GM12878 (cell line): ENCODE data around the gene FAM120B. TPM values are rescaled to one million over a fixed set of nuclear protein-coding genes. Genes with fewer than 3 reads are reported as not detected.

Experiments
- ATAC-seq: fragments of 200-7000 bp; cut with Tn5 transposase; 3 replicates; pipeline ENCODE4 v1.9.1; 2020; ENCODE audit warnings: mild to moderate bottlenecking, moderate library complexity
- BruUV-seq: library from RNA; stranded (reverse); fragments of 400-500 nt; replicated peaks from 2 replicates; lab custom pipeline; 2021; lab: Mats Ljungman, UMichigan
- CTCF ChIA-PET: fragments of 300-600 bp; sonication (Branson Sonifier 250); formaldehyde crosslinking; extraction: SDS; loops from one replicate; lab custom pipeline; 2021; ENCODE audit warnings: inconsistent platforms; lab: Yijun Ruan, JAX
- POLR2A ChIA-PET: fragments of 350-600 bp; formaldehyde crosslinking; extraction: SDS; loops from one replicate; lab custom pipeline; 2021; ENCODE audit warnings: inconsistent platforms; lab: Charles Lee
- RAD21 ChIA-PET: fragments of 300-600 bp; sonication (Branson Sonifier 250); formaldehyde crosslinking; loops from one replicate; lab custom pipeline; 2023; ENCODE audit warnings: antibody characterized with exemption; ENCODE audit not compliant: unreplicated experiment; lab: Charles Lee
- SMC1A ChIA-PET: fragments of 300-600 bp; sonication (Branson Sonifier 250); formaldehyde crosslinking; loops from one replicate; lab custom pipeline; 2023; ENCODE audit not compliant: unreplicated experiment, uncharacterized antibody; lab: Charles Lee
- DNase-seq: peaks from one replicate; pipeline ENCODE4 v3.0.0-alpha.2; 2011; ENCODE audit warnings: low read depth, low spot score
- FAIRE-seq: peaks from 3 replicates; lab custom pipeline; 2011; peaks lifted over from hg19 to GRCh38; lab: Jason Lieb, UNC
- H2AFZ ChIP-seq: 2 replicates; pipeline ENCODE4 v1.6.0; 2011; ENCODE audit warnings: low read depth, low read length, control low read depth; ENCODE audit not compliant: control insufficient read depth
- H3K27ac ChIP-seq: 2 replicates; pipeline ENCODE4 v1.5.1; 2011; ENCODE audit warnings: control low read depth; ENCODE audit not compliant: control insufficient read depth, insufficient read depth
- H3K27me3 ChIP-seq, 2 experiments: replicated peaks in 1 of 2; 2 replicates each; pipeline versions ENCODE4 v1.6.0 to v1.6.1; 2011; ENCODE audit warnings: low read length in 1 of 2; ENCODE audit not compliant: control insufficient read depth in 2 of 2, insufficient read depth in 2 of 2
- H3K36me3 ChIP-seq, 2 experiments: 2 replicates each; pipeline ENCODE4 v1.5.1; 2011; ENCODE audit warnings: low read length in 1 of 2; ENCODE audit not compliant: control insufficient read depth in 2 of 2, insufficient read depth in 2 of 2
- H3K4me1 ChIP-seq: 2 replicates; pipeline ENCODE4 v1.6.1; 2011; ENCODE audit warnings: mild to moderate bottlenecking, low read length, moderate library complexity, mixed read lengths; ENCODE audit not compliant: control insufficient read depth, insufficient read depth
- H3K4me2 ChIP-seq: 2 replicates; pipeline ENCODE4 v1.6.0; 2011; ENCODE audit warnings: control low read depth; ENCODE audit not compliant: control insufficient read depth, insufficient read depth
- H3K4me3 ChIP-seq: fragments of 200-600 bp; sonication (generic); 2 replicates; pipeline ENCODE4 v1.5.1; 2016
- H3K79me2 ChIP-seq: 2 replicates; pipeline ENCODE4 v1.6.0; 2011; ENCODE audit warnings: low read length; ENCODE audit not compliant: control insufficient read depth, insufficient read depth
- H3K9ac ChIP-seq: 2 replicates; pipeline ENCODE4 v1.8.0; 2011; ENCODE audit warnings: low read length, control low read depth, mixed read lengths; ENCODE audit not compliant: control insufficient read depth, insufficient read depth
- H3K9me3 ChIP-seq: replicated peaks from 3 replicates; pipeline ENCODE4 v1.5.1; 2011; ENCODE audit warnings: mild to moderate bottlenecking, low read length; ENCODE audit not compliant: control insufficient read depth, insufficient read depth
- H4K20me1 ChIP-seq: 2 replicates; pipeline ENCODE4 v1.6.0; 2011; ENCODE audit not compliant: control insufficient read depth, insufficient read depth
- CREM ChIP-seq: IDR thresholded peaks from 2 replicates; pipeline ENCODE4 v1.6.1; 2014; ENCODE audit warnings: antibody characterized with exemption, low read depth
- SUZ12 ChIP-seq: fragments of 200-600 bp; sonication (generic); IDR thresholded peaks from one replicate; pipeline ENCODE4 v1.6.1; 2018; ENCODE audit warnings: antibody characterized with exemption, mild to moderate bottlenecking; ENCODE audit not compliant: unreplicated experiment
- WGBS: methylation state at CpG from one replicate; pipeline ENCODE4 v1.1.6; 2016; ENCODE audit warnings: low lambda C conversion rate; ENCODE audit not compliant: insufficient replicate concordance, insufficient coverage; ENCODE audit errors: missing lambda C conversion rate; 5-methylcytosine and 5-hydroxymethylcytosine counted together
- in situ Hi-C: fragments of 300-500 bp; cut with MboI; formaldehyde crosslinking; loops from 9 replicates; pipeline ENCODE4 v1.14.3; 2018; ENCODE audit warnings: mixed read lengths
- intact Hi-C: fragments of 100-400 bp; cut with micrococcal nuclease; formaldehyde crosslinking; loops from one replicate; pipeline ENCODE4 v1.14.2; 2022; ENCODE audit not compliant: unreplicated experiment
- polyA plus RNA-seq, 11 experiments: library from polyadenylated mRNA; depleted of rRNA in 4 of 11; unstranded in 6 of 11; stranded (reverse) in 5 of 11; fragments of >200 nt; fragmentation: Nextera tagmentation in 4 of 11; fragmentation: Illumina TruSeq in 1 of 11; extraction: Ambion mirVana in 4 of 11; extraction: Trizol in 1 of 11; gene quantifications; 1 replicate in 1 of 11; 2 replicates in 10 of 11; pipeline versions ENCODE4 v1.2.1 to v1.2.3, GENCODE V29; 2011 to 2016; ENCODE audit warnings: inconsistent platforms in 2 of 11, missing spikeins in 2 of 11, low read depth in 1 of 11
- total RNA-seq, 4 experiments: library from RNA; depleted of rRNA in 3 of 4; stranded (reverse); fragments of >200 nt in 3 of 4; fragmentation: Illumina TruSeq in 1 of 4; extraction: Trizol in 1 of 4; gene quantifications; 2 replicates each; pipeline versions ENCODE4 v1.2.1 to v1.2.3, GENCODE V29; 2013 to 2021
- TF ChIP-seq, protein P1 (sequence below): fragments of 450-650 bp; IDR thresholded peaks from 2 replicates; pipeline ENCODE4 v1.6.1; 2017; ENCODE audit warnings: low read depth, mild to moderate bottlenecking, moderate library complexity
- TF ChIP-seq, protein P2 (sequence below): fragments of 450-650 bp; IDR thresholded peaks from 2 replicates; pipeline ENCODE4 v1.6.1; 2017; ENCODE audit warnings: mild to moderate bottlenecking, moderate library complexity

Gene FAM120B
- total and polyA plus RNA-seq, 10 of the 15 experiments (the other 5 are each of a cell fraction or from before 2014, with no cell fraction given), result 3.3 to 21.6 (median 15.3) TPM

DNA sequence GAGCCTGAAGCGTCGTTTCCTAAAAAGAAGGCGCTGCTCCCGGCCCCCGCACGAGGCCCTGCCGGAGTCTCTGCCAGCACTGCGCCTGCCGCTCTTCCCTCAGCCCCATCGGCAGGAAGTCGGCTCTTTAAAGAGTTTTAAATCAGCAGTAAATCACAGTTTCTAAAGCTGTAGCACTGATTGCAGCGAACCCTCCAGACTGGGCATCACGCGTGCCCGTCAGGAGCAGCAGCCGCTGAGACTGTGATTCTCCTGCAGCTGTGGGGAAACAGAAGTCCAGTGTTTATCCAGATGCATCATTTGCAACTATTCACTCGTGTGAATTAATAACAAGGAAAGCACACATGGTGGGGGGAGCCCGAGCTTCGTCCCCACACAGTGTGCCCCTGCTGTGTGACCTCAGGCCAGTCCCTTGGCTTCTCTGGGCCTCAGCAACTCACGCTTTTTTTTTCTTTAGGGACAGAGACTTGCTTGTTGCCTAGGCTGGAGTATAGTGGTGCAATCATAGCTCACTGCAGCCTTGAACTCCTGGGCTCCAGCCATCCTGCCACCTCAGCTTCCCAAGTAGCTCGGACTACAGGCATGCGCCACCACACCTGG lies 44.0 kb upstream of the FAM120B start:
- H3K27me3 ChIP-seq, result no peaks in the 10 kb centered on the region
- no peak overlapping the region for H3K4me2 ChIP-seq
- no peak for FAIRE-seq
- no peaks in the 10 kb centered on the region for H3K79me2 ChIP-seq
- H4K20me1 ChIP-seq, result no peaks in the 10 kb centered on the region
- H2AFZ ChIP-seq, result no peak overlapping the region
- SMC1A ChIA-PET, result no interaction called here
- no peaks in the 10 kb centered on the region for H3K36me3 ChIP-seq
- POLR2A ChIA-PET, result no interaction called here
- H3K9ac ChIP-seq, result no peak overlapping the region
- no peak overlapping the region for H3K4me3 ChIP-seq
- H3K4me1 ChIP-seq, result no peaks in the 10 kb centered on the region
- BruUV-seq, result no TSS peak
- WGBS, result 64% methylated on average over 22 of the region's 22 CpGs
- RAD21 ChIA-PET, result no interaction called here
- H3K27ac ChIP-seq, result no peak overlapping the region
- no peaks in the 10 kb centered on the region for H3K9me3 ChIP-seq
- in situ Hi-C loops, result no loop called here
- no peak for ATAC-seq
- CTCF ChIA-PET, result no interaction called here
- TF ChIP-seq CREM, result no peak
- TF ChIP-seq, protein P1, sequence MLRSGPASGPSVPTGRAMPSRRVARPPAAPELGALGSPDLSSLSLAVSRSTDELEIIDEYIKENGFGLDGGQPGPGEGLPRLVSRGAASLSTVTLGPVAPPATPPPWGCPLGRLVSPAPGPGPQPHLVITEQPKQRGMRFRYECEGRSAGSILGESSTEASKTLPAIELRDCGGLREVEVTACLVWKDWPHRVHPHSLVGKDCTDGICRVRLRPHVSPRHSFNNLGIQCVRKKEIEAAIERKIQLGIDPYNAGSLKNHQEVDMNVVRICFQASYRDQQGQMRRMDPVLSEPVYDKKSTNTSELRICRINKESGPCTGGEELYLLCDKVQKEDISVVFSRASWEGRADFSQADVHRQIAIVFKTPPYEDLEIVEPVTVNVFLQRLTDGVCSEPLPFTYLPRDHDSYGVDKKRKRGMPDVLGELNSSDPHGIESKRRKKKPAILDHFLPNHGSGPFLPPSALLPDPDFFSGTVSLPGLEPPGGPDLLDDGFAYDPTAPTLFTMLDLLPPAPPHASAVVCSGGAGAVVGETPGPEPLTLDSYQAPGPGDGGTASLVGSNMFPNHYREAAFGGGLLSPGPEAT, result no peak
- TF ChIP-seq SUZ12, result no peak
- TF ChIP-seq, protein P2, sequence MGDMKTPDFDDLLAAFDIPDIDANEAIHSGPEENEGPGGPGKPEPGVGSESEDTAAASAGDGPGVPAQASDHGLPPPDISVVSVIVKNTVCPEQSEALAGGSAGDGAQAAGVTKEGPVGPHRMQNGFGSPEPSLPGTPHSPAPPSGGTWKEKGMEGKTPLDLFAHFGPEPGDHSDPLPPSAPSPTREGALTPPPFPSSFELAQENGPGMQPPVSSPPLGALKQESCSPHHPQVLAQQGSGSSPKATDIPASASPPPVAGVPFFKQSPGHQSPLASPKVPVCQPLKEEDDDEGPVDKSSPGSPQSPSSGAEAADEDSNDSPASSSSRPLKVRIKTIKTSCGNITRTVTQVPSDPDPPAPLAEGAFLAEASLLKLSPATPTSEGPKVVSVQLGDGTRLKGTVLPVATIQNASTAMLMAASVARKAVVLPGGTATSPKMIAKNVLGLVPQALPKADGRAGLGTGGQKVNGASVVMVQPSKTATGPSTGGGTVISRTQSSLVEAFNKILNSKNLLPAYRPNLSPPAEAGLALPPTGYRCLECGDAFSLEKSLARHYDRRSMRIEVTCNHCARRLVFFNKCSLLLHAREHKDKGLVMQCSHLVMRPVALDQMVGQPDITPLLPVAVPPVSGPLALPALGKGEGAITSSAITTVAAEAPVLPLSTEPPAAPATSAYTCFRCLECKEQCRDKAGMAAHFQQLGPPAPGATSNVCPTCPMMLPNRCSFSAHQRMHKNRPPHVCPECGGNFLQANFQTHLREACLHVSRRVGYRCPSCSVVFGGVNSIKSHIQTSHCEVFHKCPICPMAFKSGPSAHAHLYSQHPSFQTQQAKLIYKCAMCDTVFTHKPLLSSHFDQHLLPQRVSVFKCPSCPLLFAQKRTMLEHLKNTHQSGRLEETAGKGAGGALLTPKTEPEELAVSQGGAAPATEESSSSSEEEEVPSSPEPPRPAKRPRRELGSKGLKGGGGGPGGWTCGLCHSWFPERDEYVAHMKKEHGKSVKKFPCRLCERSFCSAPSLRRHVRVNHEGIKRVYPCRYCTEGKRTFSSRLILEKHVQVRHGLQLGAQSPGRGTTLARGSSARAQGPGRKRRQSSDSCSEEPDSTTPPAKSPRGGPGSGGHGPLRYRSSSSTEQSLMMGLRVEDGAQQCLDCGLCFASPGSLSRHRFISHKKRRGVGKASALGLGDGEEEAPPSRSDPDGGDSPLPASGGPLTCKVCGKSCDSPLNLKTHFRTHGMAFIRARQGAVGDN, result no peak
- intact Hi-C loops, result no loop called here
- DNase-seq, result no peak
